PC-9 (cell line): Measurements from ENCODE around the gene CACFD1. TPM values are rescaled to one million over a fixed set of nuclear protein-coding genes. Genes with fewer than 3 reads are reported as not detected.
A peak's percentile ranks its signal among the peaks of the same experiment; 100 is the strongest.

Experiments
- BruUV-seq: library from RNA; stranded (reverse); fragments of 400-500 nt; replicated peaks from 2 replicates; lab custom pipeline; 2021; lab: Mats Ljungman, UMichigan
- CTCF ChIA-PET: fragments of 300-600 bp; sonication (Branson Sonifier 250); formaldehyde crosslinking; loops from one replicate; lab custom pipeline; 2022; ENCODE audit warnings: antibody characterized with exemption; lab: Charles Lee
- POLR2A ChIA-PET: fragments of 300-600 bp; sonication (Branson Sonifier 250); formaldehyde crosslinking; loops from one replicate; lab custom pipeline; 2022; ENCODE audit warnings: antibody characterized with exemption; ENCODE audit not compliant: unreplicated experiment; lab: Charles Lee
- DNase-seq, 2 experiments: peaks; one replicate each; pipeline versions ENCODE4 v3.0.0 to v3.0.0-alpha.2; 2015 to 2022; ENCODE audit warnings: mixed read lengths in 1 of 2
- H2AFZ ChIP-seq: fragments of 200-600 bp; sonication (generic); 2 replicates; pipeline ENCODE4 v1.8.1; 2017; ENCODE audit warnings: antibody characterized with exemption
- H3F3A ChIP-seq: fragments of 200-600 bp; sonication (generic); 2 replicates; pipeline ENCODE4 v1.8.1; 2017; ENCODE audit warnings: antibody characterized with exemption, mild to moderate bottlenecking, low read depth; ENCODE audit not compliant: insufficient read depth
- H3K27ac ChIP-seq: fragments of 200-600 bp; sonication (generic); 2 replicates; pipeline ENCODE4 v1.6.1; 2016; ENCODE audit warnings: mixed run types
- H3K27me3 ChIP-seq: fragments of 200-600 bp; sonication (generic); 2 replicates; pipeline ENCODE4 v1.6.1; 2016; ENCODE audit warnings: low read depth, mixed run types; ENCODE audit not compliant: insufficient read depth
- H3K36me3 ChIP-seq: fragments of 200-600 bp; sonication (generic); 2 replicates; pipeline ENCODE4 v1.6.1; 2016; ENCODE audit warnings: low read depth, mixed run types
- H3K4me1 ChIP-seq: fragments of 200-600 bp; sonication (generic); replicated peaks from 2 replicates; pipeline ENCODE4 v1.6.1; 2016; ENCODE audit warnings: mixed run types; ENCODE audit not compliant: insufficient read depth
- H3K4me2 ChIP-seq: fragments of 200-600 bp; sonication (generic); 2 replicates; pipeline ENCODE4 v1.6.1; 2017; ENCODE audit warnings: mixed run types
- H3K4me3 ChIP-seq: fragments of 200-600 bp; sonication (generic); 2 replicates; pipeline ENCODE4 v1.6.1; 2016; ENCODE audit warnings: mixed run types
- H3K79me2 ChIP-seq: fragments of 200-600 bp; sonication (generic); 2 replicates; pipeline ENCODE4 v1.6.1; 2017; ENCODE audit warnings: low read depth, mixed run types
- H3K9me2 ChIP-seq: fragments of 200-600 bp; sonication (generic); 2 replicates; pipeline ENCODE4 v1.8.1; 2017; ENCODE audit warnings: mild to moderate bottlenecking; ENCODE audit not compliant: insufficient read depth
- H3K9me3 ChIP-seq: fragments of 200-600 bp; sonication (generic); 2 replicates; pipeline ENCODE4 v1.8.1; 2016; ENCODE audit warnings: low read depth; ENCODE audit not compliant: insufficient read depth
- H4K20me1 ChIP-seq: fragments of 200-600 bp; sonication (generic); 2 replicates; pipeline ENCODE4 v1.8.1; 2017; ENCODE audit not compliant: insufficient read depth
- CTCF ChIP-seq: fragments of 200-600 bp; sonication (generic); conservative IDR thresholded peaks from 2 replicates; pipeline ENCODE4 v1.6.1; 2017; ENCODE audit warnings: mixed run types, antibody characterized with exemption, mild to moderate bottlenecking, moderate library complexity
- EZH2 ChIP-seq: fragments of 200-600 bp; sonication (generic); IDR thresholded peaks from 2 replicates; pipeline ENCODE4 v1.8.0; 2017; ENCODE audit warnings: antibody characterized with exemption, low read depth
- intact Hi-C: fragments of 100-400 bp; cut with micrococcal nuclease; formaldehyde crosslinking; loops from one replicate; pipeline ENCODE4 v1.10.0; 2022; ENCODE audit not compliant: unreplicated experiment
- total RNA-seq: library from RNA; stranded (reverse); gene quantifications from 2 replicates; pipeline ENCODE4 v1.2.3, GENCODE V29; 2021

The CACFD1 gene
- total RNA-seq, 1 experiment from 2014 or later = 28.7 TPM

- H3K4me1 ChIP-seq = no peaks in the 10 kb centered on the region
- no TSS peak for BruUV-seq
- H3K9me3 ChIP-seq = no peaks in the 10 kb centered on the region
- no peak overlapping the region for H2AFZ ChIP-seq
- POLR2A ChIA-PET = no interaction called here
- intact Hi-C loops = no loop called here
- CTCF ChIA-PET = no interaction called here
- H3K27ac ChIP-seq = no peak overlapping the region
- no peaks in the 10 kb centered on the region for H4K20me1 ChIP-seq
- DNase-seq = no peak
- no peaks in the 10 kb centered on the region for H3K9me2 ChIP-seq
- H3K4me2 ChIP-seq = peak overlapping the region; percentile 40; the same call in 1 of the 2 replicates
- no peaks in the 10 kb centered on the region for H3K79me2 ChIP-seq
- TF ChIP-seq EZH2 (no peak), CTCF (no peak)
- no peaks in the 10 kb centered on the region for H3K36me3 ChIP-seq
- no peak overlapping the region for H3K4me3 ChIP-seq
- peaks cover 19% of the 10 kb centered on the region for H3K27me3 ChIP-seq
- H3F3A ChIP-seq = no peaks in the 10 kb centered on the region; the same call in 1 of the 2 replicates
Observed at GRCh38 chr9:133427658-133428348, 32.0 kb upstream of the CACFD1 start.

- no peaks in the 10 kb centered on the region for H3K9me3 ChIP-seq
- intact Hi-C loops = no loop called here
- H3K4me3 ChIP-seq = no peak overlapping the region
- H3K4me1 ChIP-seq = no peaks in the 10 kb centered on the region
- POLR2A ChIA-PET = no interaction called here
- H2AFZ ChIP-seq = no peak overlapping the region
- TF ChIP-seq CTCF (no peak), EZH2 (no peak)
- peak in 1 of 2 experiments; percentile 65 for DNase-seq
- H3F3A ChIP-seq = no peaks in the 10 kb centered on the region; the same call in 1 of the 2 replicates
- H3K4me2 ChIP-seq = no peak overlapping the region
- H3K9me2 ChIP-seq = no peaks in the 10 kb centered on the region
- CTCF ChIA-PET = no interaction called here
- no peaks in the 10 kb centered on the region for H4K20me1 ChIP-seq
- no peaks in the 10 kb centered on the region for H3K79me2 ChIP-seq
- no peak overlapping the region for H3K27ac ChIP-seq
- H3K27me3 ChIP-seq = peaks cover 19% of the 10 kb centered on the region
- H3K36me3 ChIP-seq = no peaks in the 10 kb centered on the region
- no TSS peak for BruUV-seq
Observed at GRCh38 chr9:133428617-133429101, 31.1 kb upstream of the CACFD1 start.

GRCh38 chr9:133429214-133429613, 30.6 kb upstream of the CACFD1 start:
- Histone ChIP-seq H2AFZ (no peak overlapping the region), H3K36me3 (no peaks in the 10 kb centered on the region), H4K20me1 (no peaks in the 10 kb centered on the region), H3K9me3 (no peaks in the 10 kb centered on the region), H3K4me3 (no peak overlapping the region), H3F3A (no peaks in the 10 kb centered on the region; the same call in 1 of the 2 replicates), H3K27ac (no peak overlapping the region), H3K79me2 (no peaks in the 10 kb centered on the region), H3K27me3 (peaks cover 17% of the 10 kb centered on the region), H3K4me2 (no peak overlapping the region), H3K9me2 (no peaks in the 10 kb centered on the region), H3K4me1 (no peaks in the 10 kb centered on the region)
- ChIA-PET CTCF (no interaction called here), POLR2A (no interaction called here)
- no TSS peak for BruUV-seq
- intact Hi-C loops = no loop called here
- no peak for TF ChIP-seq CTCF
- TF ChIP-seq EZH2 = no peak
- DNase-seq = no peak
